ENCODE data around the gene GSTA4. TPM values are rescaled to one million over a fixed set of nuclear protein-coding genes. Genes with fewer than 3 reads are reported as not detected.

Gene GSTA4
- total RNA-seq, 2 experiments from 2014 or later: 0.25 TPM; not detected in 1

DNA sequence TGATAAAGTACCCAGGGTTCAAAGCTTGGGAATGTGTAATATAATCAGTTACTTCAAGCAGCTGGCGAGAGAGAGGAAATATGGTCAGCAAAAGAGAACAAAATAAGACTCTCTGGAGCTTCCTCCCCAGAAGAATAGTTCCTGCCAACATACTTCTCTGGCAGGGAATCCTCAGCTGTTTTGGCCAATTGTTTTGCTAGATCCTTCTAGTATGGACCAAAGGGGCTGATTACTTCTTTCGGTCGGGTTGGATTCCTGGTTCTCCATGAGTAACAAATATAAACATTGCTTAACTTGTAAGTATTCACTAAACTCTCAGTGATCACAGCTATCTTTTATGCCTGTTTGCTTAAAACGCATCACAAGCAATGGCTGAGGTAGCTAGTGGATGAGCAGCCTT, 38.7 kb upstream of the GSTA4 start:
- Mint-ChIP-seq H3K4me3 (no peak overlapping the region), H3K4me1 (ENCODE audit: low read depth) (no peaks in the 10 kb centered on the region), H3K9me3 (no peaks in the 10 kb centered on the region), H3K27ac (no peak overlapping the region), H3K36me3 (ENCODE audit: low read depth) (peaks cover 93% of the 10 kb centered on the region), H3K27me3 (no peaks in the 10 kb centered on the region)
- Histone ChIP-seq H3K27me3 (ENCODE audit: control insufficient read depth in 1 of 2, insufficient read depth in 2 of 2, low read length in 2 of 2) (no peaks in the 10 kb centered on the region), H3K4me1 (ENCODE audit: insufficient read depth, low read length) (no peaks in the 10 kb centered on the region), H3K27ac (ENCODE audit: low read depth in 1 of 2, low read length in 2 of 2) (no peak overlapping the region), H3K9me3 (ENCODE audit: control insufficient read depth in 1 of 2, insufficient read depth in 1 of 2, low read length in 2 of 2) (no peaks in the 10 kb centered on the region), H3K4me3 (ENCODE audit: low read length) (no peak overlapping the region), H3K36me3 (ENCODE audit: insufficient read depth, low read length) (peaks cover 67% of the 10 kb centered on the region)
- TF ChIP-seq, protein P1, sequence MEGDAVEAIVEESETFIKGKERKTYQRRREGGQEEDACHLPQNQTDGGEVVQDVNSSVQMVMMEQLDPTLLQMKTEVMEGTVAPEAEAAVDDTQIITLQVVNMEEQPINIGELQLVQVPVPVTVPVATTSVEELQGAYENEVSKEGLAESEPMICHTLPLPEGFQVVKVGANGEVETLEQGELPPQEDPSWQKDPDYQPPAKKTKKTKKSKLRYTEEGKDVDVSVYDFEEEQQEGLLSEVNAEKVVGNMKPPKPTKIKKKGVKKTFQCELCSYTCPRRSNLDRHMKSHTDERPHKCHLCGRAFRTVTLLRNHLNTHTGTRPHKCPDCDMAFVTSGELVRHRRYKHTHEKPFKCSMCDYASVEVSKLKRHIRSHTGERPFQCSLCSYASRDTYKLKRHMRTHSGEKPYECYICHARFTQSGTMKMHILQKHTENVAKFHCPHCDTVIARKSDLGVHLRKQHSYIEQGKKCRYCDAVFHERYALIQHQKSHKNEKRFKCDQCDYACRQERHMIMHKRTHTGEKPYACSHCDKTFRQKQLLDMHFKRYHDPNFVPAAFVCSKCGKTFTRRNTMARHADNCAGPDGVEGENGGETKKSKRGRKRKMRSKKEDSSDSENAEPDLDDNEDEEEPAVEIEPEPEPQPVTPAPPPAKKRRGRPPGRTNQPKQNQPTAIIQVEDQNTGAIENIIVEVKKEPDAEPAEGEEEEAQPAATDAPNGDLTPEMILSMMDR (IDR thresholded peaks at IDR 0.05): no peak
- intact Hi-C loops (cut with DNase I, micrococcal nuclease): no loop called here
- CTCF ChIA-PET: no interaction called here
- POLR2A ChIA-PET: no interaction called here
- DNase-seq (no peak), ATAC-seq (ENCODE audit: poor library complexity) (no peak)

DNA sequence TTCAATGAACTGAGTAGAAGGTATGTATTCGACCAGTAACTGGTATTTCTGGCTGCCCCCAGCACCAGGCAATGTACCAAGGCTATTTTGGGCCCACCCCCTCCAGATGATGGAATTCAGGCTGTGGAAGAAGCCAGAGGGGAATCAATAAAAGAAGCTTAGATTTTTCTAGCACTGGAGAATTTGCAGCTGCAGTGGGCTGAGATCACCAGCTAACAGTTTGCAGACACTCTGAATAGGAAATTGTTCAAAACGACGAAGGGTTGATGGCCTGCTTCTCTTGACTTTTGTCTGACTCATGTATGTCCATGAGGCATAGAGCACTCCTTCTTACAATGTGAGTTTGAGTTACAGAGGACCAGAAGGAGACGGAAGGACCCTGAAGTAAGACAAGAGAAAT, 37.8 kb upstream of the GSTA4 start:
- H3K27me3 Mint-ChIP-seq: no peaks in the 10 kb centered on the region
- H3K4me1 Mint-ChIP-seq (ENCODE audit: low read depth): no peaks in the 10 kb centered on the region
- H3K36me3 ChIP-seq (ENCODE audit: insufficient read depth, low read length): peaks cover 70% of the 10 kb centered on the region
- H3K27ac Mint-ChIP-seq: no peak overlapping the region
- H3K36me3 Mint-ChIP-seq (ENCODE audit: low read depth): peaks cover 92% of the 10 kb centered on the region
- no peak overlapping the region for H3K4me3 ChIP-seq (ENCODE audit: low read length)
- ATAC-seq (ENCODE audit: poor library complexity) (no peak), DNase-seq (no peak)
- H3K27me3 ChIP-seq (ENCODE audit: control insufficient read depth in 1 of 2, insufficient read depth in 2 of 2, low read length in 2 of 2): no peaks in the 10 kb centered on the region
- H3K4me1 ChIP-seq (ENCODE audit: insufficient read depth, low read length): no peaks in the 10 kb centered on the region
- intact Hi-C loops (cut with DNase I, micrococcal nuclease): no loop called here
- H3K9me3 ChIP-seq (ENCODE audit: control insufficient read depth in 1 of 2, insufficient read depth in 1 of 2, low read length in 2 of 2): no peaks in the 10 kb centered on the region
- no peak overlapping the region for H3K27ac ChIP-seq (ENCODE audit: low read depth in 1 of 2, low read length in 2 of 2)
- POLR2A ChIA-PET: no interaction called here
- TF ChIP-seq, protein P1 (IDR thresholded peaks at IDR 0.05): no peak
- H3K9me3 Mint-ChIP-seq: no peaks in the 10 kb centered on the region
- no peak overlapping the region for H3K4me3 Mint-ChIP-seq
- CTCF ChIA-PET: no interaction called here

DNA sequence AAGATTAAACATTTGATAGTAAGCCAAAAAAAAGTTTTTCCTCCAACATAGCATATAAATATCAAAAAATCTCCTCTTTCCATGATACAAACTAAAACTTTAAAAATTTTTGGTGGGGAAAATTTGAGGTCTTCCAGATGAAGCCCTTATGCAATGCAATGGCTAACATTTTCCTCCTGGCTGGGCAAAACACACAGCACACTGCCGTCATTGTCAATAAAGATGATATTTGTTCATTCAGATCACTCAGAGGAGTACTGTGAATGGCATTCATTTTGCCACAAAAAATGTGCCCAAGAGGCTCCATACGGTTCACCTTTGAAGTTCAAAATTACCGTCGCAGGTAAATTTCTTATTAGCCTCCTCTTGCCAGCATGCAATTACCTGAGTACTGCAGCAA, 36.2 kb upstream of the GSTA4 start:
- H3K4me3 ChIP-seq (ENCODE audit: low read length): no peak overlapping the region
- TF ChIP-seq, protein P1 (IDR thresholded peaks at IDR 0.05): no peak
- H3K9me3 ChIP-seq (ENCODE audit: control insufficient read depth in 1 of 2, insufficient read depth in 1 of 2, low read length in 2 of 2): no peaks in the 10 kb centered on the region
- H3K27me3 Mint-ChIP-seq: no peaks in the 10 kb centered on the region
- H3K4me3 Mint-ChIP-seq: no peak overlapping the region
- no peaks in the 10 kb centered on the region for H3K4me1 Mint-ChIP-seq (ENCODE audit: low read depth)
- no peak overlapping the region for H3K27ac ChIP-seq (ENCODE audit: low read depth in 1 of 2, low read length in 2 of 2)
- H3K4me1 ChIP-seq (ENCODE audit: insufficient read depth, low read length): no peaks in the 10 kb centered on the region
- ChIA-PET CTCF (interaction anchor here (1.3 to 1.5 kb wide), 2 partner anchors 17 to 49 kb away, joined by 3 read pairs; no protein-coding TSS in a partner anchor), POLR2A (no interaction called here)
- no peak overlapping the region for H3K27ac Mint-ChIP-seq
- DNase-seq (no peak), ATAC-seq (ENCODE audit: poor library complexity) (no peak)
- intact Hi-C loops (cut with DNase I, micrococcal nuclease): no loop called here
- H3K36me3 Mint-ChIP-seq (ENCODE audit: low read depth): peaks cover 94% of the 10 kb centered on the region
- no peaks in the 10 kb centered on the region for H3K27me3 ChIP-seq (ENCODE audit: control insufficient read depth in 1 of 2, insufficient read depth in 2 of 2, low read length in 2 of 2)
- peaks cover 76% of the 10 kb centered on the region for H3K36me3 ChIP-seq (ENCODE audit: insufficient read depth, low read length)
- H3K9me3 Mint-ChIP-seq: no peaks in the 10 kb centered on the region

Measured in CD4-positive, alpha-beta T cell (primary cell).